Occipital lobe (tissue), 2 donors: ENCODE data around the gene MYO16. TPM values are rescaled to one million over a fixed set of nuclear protein-coding genes. Genes with fewer than 3 reads are reported as not detected.
"Not testable (repeated sequence)": the region's sequence is repeated elsewhere in the genome, so short reads cannot be mapped to it uniquely, and the experiment has no call there.

Source experiments
- DNase-seq: peaks from one replicate; lab custom pipeline; 2025; lab: John Stamatoyannopoulos, UW
- total RNA-seq: library from RNA; depleted of rRNA; stranded (reverse); fragments of >200 nt; gene quantifications from one replicate; pipeline ENCODE4 v1.2.3, GENCODE V29; 2014

The MYO16 gene
- total RNA-seq, 1 donor from 2014 or later, result 105 TPM

DNA sequence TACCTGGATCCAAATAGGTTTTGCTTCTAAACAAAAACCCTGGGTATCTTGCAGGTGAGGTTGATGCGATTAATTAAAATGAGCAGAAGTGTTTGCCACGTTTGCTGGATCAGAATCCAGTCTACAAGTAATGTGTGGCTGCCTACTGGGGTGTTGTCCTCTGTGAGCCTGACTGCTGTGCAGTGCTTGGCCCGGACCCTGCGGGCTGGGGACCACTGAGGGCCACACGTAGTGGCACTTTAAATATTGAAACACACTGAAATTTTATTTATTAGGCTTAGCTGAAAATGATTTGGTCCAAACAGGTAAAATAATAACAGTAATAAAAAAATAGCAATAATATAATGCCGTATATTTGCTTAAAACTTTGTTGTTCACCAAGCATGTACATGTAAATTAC, 338.0 kb downstream of the MYO16 start:
- no peak for DNase-seq

DNA sequence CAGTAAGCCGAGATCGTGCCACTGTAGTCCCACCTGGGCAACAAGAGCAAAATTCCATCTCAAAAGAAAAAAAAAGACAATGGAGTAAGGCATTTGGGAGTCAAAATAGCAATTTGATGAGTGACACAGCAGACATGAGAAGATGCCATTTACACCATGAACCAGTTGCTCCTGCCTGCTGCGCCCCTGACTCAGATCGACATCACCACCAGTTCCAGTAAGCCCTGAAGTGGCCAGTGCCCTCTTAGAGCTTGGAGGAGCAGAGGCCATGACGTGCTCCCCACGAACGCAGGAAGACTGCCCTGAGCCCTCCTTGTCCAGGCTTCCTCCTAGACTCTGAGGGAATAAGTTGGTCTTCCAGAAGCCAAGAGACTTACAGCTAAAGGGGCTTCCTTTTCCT, 339.2 kb downstream of the MYO16 start:
- no peak for DNase-seq

DNA sequence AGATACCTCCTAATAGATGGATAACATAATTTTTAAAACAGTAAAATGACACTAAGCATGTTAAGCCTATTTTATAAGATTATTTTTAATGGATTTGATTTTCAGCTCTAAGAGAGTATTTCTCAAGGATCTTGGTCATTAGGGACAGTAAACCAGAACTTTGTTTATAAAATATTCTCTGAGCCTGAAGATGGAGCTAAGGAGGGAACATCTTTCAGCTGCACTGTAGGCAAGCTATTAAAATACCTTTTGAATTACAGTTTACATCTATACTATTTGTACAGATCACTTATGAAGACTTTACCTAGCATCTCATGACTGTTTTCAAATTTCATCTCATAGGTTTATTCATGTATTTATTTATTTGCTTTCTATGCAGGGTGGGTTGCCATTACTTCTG, 345.3 kb downstream of the MYO16 start:
- DNase-seq, result no peak

DNA sequence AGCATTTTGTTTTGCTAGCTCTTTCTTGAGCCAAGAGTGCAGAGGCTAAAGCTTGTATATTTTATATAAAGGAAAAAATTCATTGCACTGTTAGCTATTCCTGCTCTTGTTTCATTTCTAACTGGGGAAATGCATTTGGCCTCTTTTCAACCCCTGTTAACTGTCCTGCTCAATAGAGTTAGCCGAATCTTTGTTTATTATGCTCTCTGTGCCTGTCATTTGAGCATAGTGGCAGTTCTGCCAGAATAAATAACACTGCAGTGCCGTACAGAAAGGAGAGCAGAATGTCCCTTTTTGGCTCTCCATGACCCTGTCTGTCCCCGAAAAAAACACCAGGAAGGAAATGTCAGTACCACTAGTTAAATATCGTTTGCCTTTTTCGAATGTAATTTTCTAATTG, 350.8 kb downstream of the MYO16 start:
- DNase-seq, result no peak

DNA sequence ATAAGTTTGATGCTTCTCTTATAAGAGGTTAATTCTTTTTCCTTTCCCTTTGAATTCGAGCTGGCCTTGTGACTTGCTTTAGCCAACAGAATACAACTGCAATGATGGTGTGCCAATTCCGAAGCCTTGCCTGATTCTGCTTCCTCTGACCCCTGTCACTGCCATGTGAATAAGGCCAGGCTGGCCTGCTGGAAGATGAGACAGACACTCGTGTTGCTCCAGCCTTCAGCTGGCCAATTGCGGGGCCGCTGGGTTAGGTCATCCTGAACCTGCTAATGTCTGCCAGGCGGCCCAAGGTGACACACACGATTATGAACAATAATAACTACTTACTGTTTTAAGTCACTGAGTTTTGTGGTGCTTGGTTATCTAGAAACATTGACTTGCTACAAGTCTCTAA, 352.0 kb downstream of the MYO16 start:
- no peak for DNase-seq

DNA sequence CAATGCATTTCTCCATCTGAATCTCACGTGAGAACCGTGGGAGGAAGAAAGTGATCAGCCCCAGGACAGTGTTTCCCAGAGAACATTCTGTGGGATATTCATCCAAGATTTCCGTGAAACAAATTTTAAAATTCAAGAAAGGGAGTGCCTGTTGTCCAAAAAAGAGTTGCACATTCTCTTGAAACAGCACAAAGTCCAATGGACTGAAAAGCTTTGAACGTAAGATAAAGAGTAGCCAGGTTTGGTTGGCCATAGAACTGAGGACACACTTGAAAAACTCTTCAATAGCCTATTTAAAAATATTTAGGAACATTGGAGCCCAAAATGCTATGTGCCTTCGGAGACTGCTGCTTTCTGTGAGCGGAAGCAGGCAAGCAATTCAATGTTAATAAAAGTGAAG, 353.9 kb downstream of the MYO16 start:
- no peak for DNase-seq

DNA sequence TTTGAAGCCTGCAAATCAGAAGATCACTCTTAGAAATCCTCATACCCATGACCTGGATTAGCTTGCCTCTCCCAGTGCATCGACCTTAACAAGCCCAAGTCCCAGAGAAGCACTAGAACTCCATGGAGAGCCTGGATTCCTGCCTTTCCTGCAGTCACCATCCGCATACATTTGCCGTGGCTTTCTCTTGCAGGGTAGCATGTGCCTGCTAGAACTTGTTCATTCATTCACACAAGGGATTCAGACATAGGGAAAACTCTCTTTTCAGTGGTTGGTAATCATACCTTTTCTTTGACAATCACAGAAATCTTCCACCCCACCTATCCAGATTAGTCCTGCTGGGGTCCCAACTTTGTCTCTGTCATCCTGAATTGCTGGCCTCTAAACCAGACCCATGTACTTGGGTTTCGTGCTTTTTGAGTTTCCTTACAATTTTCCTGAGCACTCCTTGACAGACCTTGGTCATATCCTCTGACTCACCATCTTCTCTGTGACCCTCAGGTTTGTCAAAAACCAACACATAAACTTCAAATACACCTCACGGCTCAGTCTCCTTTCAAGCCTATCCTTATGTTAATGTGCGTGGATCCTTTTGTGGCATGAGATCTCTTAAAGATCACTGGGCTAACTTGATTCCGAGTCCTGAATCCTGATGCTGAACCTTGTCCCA, 355.0 kb downstream of the MYO16 start:
- DNase-seq, result no peak

DNA sequence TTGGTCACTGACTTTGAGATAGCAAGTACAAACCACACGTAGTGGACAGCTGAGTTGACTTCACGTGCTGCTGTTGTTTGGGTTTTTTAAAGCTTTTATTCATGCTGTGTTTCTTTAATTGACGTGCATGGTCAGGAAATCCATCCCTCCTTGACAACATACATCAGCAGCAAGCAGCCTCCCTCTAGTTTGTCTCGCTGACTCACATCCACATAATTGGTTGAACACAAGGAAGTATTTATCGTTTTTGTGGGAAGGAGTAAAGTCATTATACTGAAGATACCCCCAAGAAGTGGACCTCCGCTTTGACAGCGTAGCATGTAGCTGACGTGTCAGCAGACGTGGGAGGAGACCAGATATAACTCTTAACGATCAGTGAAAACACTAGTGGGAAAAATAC, 355.8 kb downstream of the MYO16 start:
- DNase-seq, result no peak

DNA sequence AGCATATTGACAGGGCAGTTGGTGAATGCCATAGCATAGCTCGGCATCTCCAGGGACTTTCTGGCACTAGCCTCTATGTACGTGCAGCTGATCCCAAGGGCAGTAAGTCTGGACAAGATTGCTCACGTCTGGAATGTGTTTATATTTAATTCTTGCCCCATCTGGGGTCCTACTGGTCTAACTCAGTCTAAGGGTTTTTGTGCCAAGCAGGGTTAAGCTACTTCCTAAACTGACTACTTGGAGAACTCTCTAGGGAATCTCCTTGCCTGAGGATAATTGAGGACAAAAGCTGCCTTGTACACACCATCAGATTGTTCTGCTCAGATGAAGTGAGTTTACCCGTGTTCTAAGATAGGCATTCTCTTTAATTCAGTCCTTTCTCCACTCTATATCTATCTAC, 358.1 kb downstream of the MYO16 start:
- no peak for DNase-seq

DNA sequence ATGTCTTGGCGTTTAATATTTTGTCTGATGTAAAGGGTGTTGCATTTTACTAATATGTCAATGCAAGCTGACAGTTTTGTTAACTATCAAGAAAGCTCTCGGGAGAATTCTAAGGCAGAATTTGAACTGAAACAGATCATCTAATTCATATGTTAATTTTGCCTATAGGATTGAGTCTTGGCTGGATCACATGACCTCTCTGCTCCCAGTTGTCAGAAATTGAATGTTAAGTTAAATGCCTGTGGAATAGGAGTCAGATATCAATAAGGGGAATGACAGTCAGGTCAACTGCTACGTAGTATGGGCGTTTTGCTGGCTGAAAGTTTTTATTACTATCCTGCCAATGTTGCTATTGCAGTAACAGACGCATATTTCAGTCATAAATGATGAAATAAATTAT, 358.5 kb downstream of the MYO16 start:
- DNase-seq, result no peak

DNA sequence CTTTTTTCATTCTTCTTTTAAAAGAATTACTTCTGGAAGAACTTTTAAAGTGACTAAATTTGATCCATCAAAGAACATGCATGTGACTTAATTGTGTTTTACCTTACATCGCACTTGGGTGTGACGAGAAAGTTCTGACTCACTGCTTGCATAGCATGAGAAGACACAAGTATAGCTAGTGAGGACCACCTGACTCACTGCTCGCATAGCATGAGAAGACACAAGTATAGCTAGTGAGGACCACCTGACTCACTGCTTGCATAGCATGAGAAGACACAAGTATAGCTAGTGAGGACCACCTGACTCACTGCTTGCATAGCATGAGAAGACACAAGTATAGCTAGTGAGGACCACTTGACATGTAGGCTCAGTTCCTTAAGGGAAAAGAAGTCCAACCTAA, 362.0 kb downstream of the MYO16 start:
- not testable (repeated sequence) for DNase-seq

DNA sequence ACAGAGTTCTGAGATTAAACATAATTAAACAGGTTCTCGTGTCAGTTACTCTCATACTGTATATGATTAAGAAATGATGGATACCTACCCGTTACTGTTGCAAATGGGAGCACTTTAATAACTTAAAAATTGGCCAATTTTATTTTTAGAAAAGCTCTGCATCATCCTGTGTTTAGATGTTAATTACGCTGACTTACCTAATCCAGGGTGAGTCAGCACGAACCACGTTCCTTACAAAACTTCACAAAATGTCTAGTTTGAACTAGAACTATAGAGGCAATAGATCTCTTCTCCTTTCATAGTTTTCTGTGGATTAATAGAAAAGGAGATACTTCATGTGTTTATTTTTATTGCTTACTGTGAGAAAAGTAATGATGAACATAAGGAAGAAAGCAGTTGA, 363.9 kb downstream of the MYO16 start:
- DNase-seq, result no peak

DNA sequence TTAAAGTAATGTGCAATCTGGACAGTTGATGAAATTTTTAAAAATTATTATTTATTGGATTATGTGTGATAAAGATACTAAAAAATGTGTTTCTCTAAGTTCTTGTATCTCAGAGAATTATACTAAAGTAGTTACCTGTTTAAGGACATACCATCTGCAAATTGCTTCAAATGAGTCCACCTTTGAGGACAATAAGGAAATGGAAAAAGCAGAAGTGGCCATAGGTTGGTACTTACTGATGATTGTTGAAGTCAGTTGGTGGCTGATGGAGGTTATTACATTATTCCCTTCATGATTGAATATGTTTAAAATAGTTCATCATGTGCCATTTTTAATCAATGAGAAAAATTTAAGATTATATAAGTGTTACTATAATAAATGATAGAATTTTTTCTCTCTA, 367.0 kb downstream of the MYO16 start:
- no peak for DNase-seq

DNA sequence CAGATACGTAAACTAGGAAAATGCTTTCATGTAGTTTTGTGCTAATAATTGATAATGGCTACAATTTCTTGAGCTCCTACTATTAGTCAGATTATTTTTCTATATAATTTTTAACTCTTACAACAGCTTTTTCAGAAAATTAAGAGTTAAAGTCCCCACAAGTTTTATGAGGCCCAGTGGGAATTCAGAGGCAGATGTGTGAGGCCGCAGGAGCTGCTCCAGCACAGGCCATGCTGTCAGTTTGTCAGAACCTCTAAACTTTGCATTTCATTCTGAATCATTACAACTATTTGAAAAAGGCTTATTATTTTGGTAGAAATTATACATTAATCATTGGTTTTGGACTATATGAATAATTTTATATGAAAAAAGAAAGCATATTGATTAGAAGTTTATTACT, 370.8 kb downstream of the MYO16 start:
- no peak for DNase-seq

DNA sequence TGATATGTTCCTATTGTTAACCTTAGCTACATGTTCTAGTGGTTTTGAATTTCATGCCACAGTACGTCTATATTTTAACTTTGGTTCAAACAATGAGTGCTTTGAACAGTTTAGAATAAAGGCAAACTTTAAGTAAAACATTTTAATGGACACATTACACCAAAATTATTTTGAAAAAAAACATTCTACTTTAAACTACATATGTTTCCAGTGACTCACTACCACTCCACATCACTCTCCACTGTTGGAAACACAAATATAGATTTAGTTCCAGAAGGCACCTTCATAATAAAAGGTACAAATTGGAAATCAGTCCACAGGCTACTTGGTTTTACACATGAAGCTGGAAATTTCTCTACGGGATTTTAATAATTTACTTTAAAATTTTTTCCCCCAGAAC, 373.5 kb downstream of the MYO16 start:
- DNase-seq, result no peak

DNA sequence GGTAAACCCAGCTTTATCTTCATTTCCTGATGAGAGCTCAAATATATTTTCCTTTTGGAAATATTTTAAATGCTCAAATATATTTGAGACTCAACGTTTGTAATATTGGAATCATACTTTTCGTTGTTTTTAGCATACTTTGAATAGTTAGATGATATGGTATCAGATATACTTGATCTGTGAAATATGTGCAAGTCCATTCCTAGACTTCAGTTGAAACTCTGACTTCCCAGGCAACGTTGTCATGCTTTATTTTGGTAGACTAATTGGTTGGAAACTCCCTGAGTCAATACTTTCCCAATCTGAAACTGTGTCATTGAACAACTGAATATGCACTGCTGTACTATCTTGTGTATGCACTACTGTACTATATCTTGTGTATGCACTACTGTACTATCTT, 378.5 kb downstream of the MYO16 start:
- DNase-seq, result no peak

DNA sequence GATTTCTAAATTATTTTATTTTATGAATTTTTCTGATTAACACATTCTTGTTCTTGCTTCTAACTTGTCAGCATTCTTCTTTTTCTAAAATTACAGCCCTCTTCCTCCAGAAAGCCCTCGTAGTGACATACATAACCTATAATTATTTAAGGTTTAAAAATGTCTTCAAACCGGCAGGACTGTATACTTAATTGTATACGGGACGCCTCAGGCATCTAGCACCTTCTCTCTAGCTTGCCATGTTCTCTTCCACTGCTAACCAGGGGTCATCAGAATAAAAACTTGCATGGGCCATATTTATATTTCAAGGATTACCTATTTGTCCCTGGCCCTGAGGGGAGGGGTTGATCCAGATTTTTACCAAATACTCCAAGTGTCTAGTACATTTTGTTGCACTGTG, 380.3 kb downstream of the MYO16 start:
- no peak for DNase-seq

DNA sequence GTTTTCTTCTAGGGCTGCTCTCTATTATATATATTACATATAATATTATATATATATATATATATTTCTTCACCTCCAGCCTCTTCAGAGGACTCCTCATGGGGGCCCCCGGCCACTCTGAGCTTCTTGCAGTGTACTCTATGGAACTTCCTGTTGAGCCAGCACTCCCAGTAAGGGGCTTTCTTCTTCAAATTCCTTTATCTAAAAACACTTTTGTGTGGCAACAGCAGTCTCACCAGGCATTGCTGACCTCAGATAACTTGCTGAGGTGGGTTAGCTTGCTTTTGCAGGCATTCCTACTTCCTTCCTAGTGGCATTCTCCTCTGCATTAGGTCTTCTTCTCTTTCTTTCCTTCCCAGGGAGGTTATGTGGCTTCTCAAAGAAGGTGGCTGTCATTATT, 381.5 kb downstream of the MYO16 start:
- no peak for DNase-seq

DNA sequence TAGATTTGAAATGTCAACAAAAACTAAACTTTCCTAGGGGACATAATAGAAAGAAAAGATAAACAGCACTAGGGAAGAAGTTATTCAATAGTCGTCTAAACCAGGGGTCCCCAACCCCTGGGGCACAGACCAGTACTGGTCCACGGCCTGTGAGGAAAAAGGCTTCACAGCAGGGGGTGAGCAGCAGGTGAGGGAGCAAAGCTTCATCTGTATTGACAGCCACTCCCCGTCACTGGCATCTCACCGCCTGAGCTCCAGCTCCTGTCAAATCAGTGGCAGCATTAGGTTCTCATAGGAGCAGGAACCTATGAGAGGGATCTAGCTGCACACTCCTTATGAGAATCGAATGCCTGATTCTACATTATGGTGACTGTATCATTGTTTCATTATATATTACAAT, 382.7 kb downstream of the MYO16 start:
- DNase-seq, result no peak

DNA sequence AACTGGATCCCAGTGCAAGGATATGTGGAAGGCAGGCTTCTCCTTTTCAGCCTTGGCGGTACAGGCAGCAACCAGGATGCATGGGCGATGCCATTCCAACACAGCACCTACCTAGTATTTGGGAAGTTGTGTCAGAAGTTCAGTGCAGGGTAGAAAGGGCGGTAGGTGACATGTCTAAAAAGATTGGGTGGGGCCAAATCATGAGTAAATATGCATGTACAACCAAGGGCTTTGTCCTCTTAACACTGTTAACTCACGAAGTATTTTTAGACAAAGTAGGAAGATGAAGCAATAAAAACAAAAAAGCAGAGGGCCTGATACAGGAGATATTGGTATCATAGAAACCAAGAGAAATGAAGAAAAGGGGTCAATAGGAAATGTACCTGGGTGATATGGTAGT, 392.1 kb downstream of the MYO16 start:
- DNase-seq, result no peak

DNA sequence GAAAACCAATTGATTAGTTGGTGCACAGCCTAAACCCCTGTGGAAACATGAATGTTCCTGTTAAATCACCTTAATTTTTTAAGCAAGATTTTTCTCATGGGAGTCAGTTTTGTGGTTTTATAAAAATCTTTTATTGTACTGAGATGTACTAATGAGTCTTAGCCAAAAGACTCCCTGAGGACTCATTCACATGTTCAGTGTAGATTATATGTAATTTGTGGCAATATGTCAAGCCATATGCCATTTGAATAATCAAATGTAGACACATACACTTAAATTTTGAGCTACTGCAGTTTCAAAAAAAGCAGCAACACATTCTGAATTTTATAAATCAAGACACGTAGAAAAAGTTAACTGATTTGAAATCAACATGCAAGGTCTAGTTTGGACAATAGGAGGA, 395.2 kb downstream of the MYO16 start:
- no peak for DNase-seq

DNA sequence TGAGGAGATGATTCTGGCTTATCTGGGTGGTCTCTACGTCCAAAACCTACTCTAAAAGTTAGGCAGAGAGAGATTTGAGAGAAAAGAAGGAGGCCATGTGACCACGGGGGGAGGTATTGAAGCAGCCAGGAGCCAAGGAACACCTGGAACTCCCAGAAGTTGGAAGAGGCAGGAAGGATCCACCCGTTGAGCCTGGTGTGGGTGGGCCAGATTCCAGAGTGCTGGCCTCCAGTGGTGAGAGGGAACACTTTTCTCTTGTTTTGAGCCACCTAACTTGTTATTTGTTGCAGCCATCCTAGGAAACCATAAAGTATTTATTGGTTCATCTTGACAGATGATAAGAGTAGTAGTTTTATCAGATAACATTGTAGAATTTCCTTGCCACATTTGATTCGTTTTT, 396.9 kb downstream of the MYO16 start:
- no peak for DNase-seq

DNA sequence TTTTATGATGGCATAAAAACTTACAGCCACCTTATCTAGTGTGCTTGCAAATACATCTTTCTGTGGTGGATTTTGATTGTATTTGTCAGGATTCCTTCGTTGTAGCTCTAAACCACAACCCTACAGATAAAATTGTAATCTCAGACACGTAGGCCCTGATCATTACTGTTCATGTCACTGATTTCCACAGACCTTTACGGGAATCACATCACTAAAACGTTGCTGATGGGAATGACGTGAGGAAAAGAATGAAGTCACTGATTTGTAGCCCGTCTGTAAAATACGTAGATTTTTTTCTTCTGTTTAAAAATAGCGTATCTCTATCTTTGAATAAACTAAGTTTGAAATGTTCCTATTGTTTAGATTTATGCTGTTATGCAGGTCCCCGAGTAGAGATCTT, 399.2 kb downstream of the MYO16 start:
- no peak for DNase-seq

DNA sequence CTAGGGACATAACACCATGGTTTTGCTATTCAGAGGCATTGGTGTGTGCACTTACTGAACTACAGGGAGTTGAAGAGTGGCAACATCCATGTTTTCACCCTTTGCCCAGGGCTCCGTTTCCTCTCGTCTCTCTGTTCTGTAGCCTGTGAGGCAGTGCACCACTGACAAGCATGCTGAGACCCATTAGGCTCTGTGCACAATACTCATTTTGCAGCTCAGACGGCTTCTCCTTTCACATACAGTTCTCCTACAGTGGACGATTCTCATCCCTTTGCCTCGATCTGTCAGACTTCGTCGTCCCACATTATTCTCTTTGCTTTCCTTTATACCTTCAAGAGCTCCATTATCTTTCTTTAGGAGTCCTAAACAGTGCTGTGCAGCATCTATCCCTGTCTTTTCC, 403.7 kb downstream of the MYO16 start:
- DNase-seq, result no peak
